Liver (tissue), 9 donors: ENCODE measurements around the gene LYPLAL1. TPM values are rescaled to one million over a fixed set of nuclear protein-coding genes. Genes with fewer than 3 reads are reported as not detected.
A peak's percentile ranks its signal among the peaks of the same experiment; 100 is the strongest.

Experiments
- DNase-seq: peaks from one replicate; pipeline ENCODE4 v3.0.0-alpha.2; 2017; ENCODE audit warnings: low spot score
- H3K27ac ChIP-seq, 2 donors: one replicate each; pipeline ENCODE4 v1.7.0; 2013; ENCODE audit warnings: inconsistent platforms in 2 of 2, low read length in 2 of 2, control low read depth in 1 of 2, low read depth in 1 of 2, mild to moderate bottlenecking in 1 of 2
- H3K27me3 ChIP-seq, 4 donors: one replicate each; pipeline versions ENCODE4 v1.6.1 to v1.7.0; 2013; ENCODE audit warnings: low read length in 3 of 4, inconsistent platforms in 1 of 4, mild to moderate bottlenecking in 1 of 4, moderate library complexity in 1 of 4; ENCODE audit not compliant: control insufficient read depth in 4 of 4, insufficient read depth in 4 of 4
- H3K36me3 ChIP-seq, 4 donors: one replicate each; pipeline versions ENCODE4 v1.6.1 to v1.7.0; 2013; ENCODE audit warnings: low read length in 3 of 4, mild to moderate bottlenecking in 3 of 4, low read depth in 1 of 4, moderate library complexity in 1 of 4; ENCODE audit not compliant: control insufficient read depth in 4 of 4, insufficient read depth in 3 of 4
- H3K4me1 ChIP-seq, 4 donors: one replicate each; pipeline versions ENCODE4 v1.6.1 to v1.7.0; 2013; ENCODE audit warnings: low read length in 3 of 4, mild to moderate bottlenecking in 3 of 4, moderate library complexity in 1 of 4; ENCODE audit not compliant: control insufficient read depth in 4 of 4, insufficient read depth in 4 of 4
- H3K4me3 ChIP-seq, 3 donors: one replicate each; pipeline versions ENCODE4 v1.6.1 to v1.7.0; 2013; ENCODE audit warnings: low read length in 3 of 3, control low read depth in 1 of 3, low read depth in 1 of 3, mild to moderate bottlenecking in 1 of 3
- H3K9ac ChIP-seq, 2 donors: one replicate each; pipeline ENCODE4 v1.7.0; 2013; ENCODE audit warnings: low read length in 2 of 2, mild to moderate bottlenecking in 2 of 2, moderate library complexity in 2 of 2, control low read depth in 1 of 2, low read depth in 1 of 2
- H3K9me3 ChIP-seq, 4 donors: one replicate each; pipeline versions ENCODE4 v1.6.1 to v1.7.0; 2013; ENCODE audit warnings: low read length in 3 of 4; ENCODE audit not compliant: control insufficient read depth in 4 of 4
- ATF3 ChIP-seq: IDR thresholded peaks from 2 replicates; pipeline ENCODE4 v1.6.1; 2016; ENCODE audit warnings: antibody characterized with exemption
- CTCF ChIP-seq: fragments of 150-350 bp; IDR thresholded peaks from 2 replicates; pipeline ENCODE4 v1.5.1; 2017; ENCODE audit warnings: improper control_type of control experiment, low read depth, low read length; ENCODE audit not compliant: missing input control
- EGR1 ChIP-seq, 2 donors: IDR thresholded peaks; 2 replicates each; pipeline ENCODE4 v1.6.1; 2016 to 2018; ENCODE audit warnings: antibody characterized with exemption in 2 of 2, low read depth in 2 of 2
- FOXA1 ChIP-seq: IDR thresholded peaks from 2 replicates; pipeline ENCODE4 v1.6.1; 2016; ENCODE audit warnings: antibody characterized with exemption
- HNF4A ChIP-seq, 2 donors: conservative IDR thresholded peaks; 2 replicates each; pipeline ENCODE4 v1.6.1; 2016; ENCODE audit warnings: antibody characterized with exemption in 2 of 2, mild to moderate bottlenecking in 2 of 2
- HNF4G ChIP-seq: IDR thresholded peaks from 2 replicates; pipeline ENCODE4 v1.6.1; 2016; ENCODE audit warnings: antibody characterized with exemption
- JUND ChIP-seq, 2 donors: IDR thresholded peaks; 2 replicates each; pipeline ENCODE4 v1.6.1; 2016; ENCODE audit warnings: antibody characterized with exemption in 2 of 2
- MAX ChIP-seq: IDR thresholded peaks from 2 replicates; pipeline ENCODE4 v1.6.1; 2016; ENCODE audit warnings: antibody characterized with exemption
- NR2F2 ChIP-seq: IDR thresholded peaks from 2 replicates; pipeline ENCODE4 v1.6.1; 2016; ENCODE audit warnings: antibody characterized with exemption
- RAD21 ChIP-seq, 2 donors: IDR thresholded peaks; 2 replicates each; pipeline ENCODE4 v1.6.1; 2016; ENCODE audit warnings: antibody characterized with exemption in 2 of 2, mild to moderate bottlenecking in 2 of 2
- REST ChIP-seq: IDR thresholded peaks from 2 replicates; pipeline ENCODE4 v1.6.1; 2016; ENCODE audit warnings: antibody characterized with exemption, mild to moderate bottlenecking
- SP1 ChIP-seq: IDR thresholded peaks from 2 replicates; pipeline ENCODE4 v1.6.1; 2018; ENCODE audit warnings: antibody characterized with exemption, mild to moderate bottlenecking
- TAF1 ChIP-seq: conservative IDR thresholded peaks from 2 replicates; pipeline ENCODE4 v1.6.1; 2016; ENCODE audit warnings: antibody characterized with exemption, mild to moderate bottlenecking
- YY1 ChIP-seq: IDR thresholded peaks from 2 replicates; pipeline ENCODE4 v1.6.1; 2016; ENCODE audit warnings: antibody characterized with exemption, mild to moderate bottlenecking
- ZBTB33 ChIP-seq: IDR thresholded peaks from 2 replicates; pipeline ENCODE4 v1.6.1; 2016; ENCODE audit warnings: antibody characterized with exemption
- WGBS: extraction: QIAGEN DNeasy Blood & Tissue Kit; methylation state at CpG from one replicate; pipeline ENCODE4 v1.1.7; 2013; 5-methylcytosine and 5-hydroxymethylcytosine counted together
- polyA plus RNA-seq, 2 donors: library from polyadenylated mRNA; stranded (reverse) in 1 of 2; unstranded in 1 of 2; fragments of 200-250 nt in 1 of 2; fragments of >200 nt in 1 of 2; fragmentation: Nextera tagmentation in 1 of 2; extraction: Ambion mirVana in 1 of 2; gene quantifications; one replicate each; pipeline versions ENCODE4 v1.2.1 to v1.2.3, GENCODE V29; 2013 to 2015
- total RNA-seq, 2 donors: library from RNA; depleted of rRNA; stranded (reverse); fragments of >200 nt; gene quantifications; one replicate each; pipeline ENCODE4 v1.2.3, GENCODE V29; 2014
- donor health status: healthy.
- donor health status: healthy.
- donor health status: healthy.
- donor health status: healthy.
- donor health status: healthy.

LYPLAL1 gene
- total and polyA plus RNA-seq, 4 donors: 10.3 to 57.4 (median 13.7) TPM

- TF ChIP-seq ATF3 (no peak), JUND (IDR thresholded peaks at IDR 0.05) (no peak), FOXA1 (no peak), MAX (no peak), HNF4G (no peak), SP1 (no peak), NR2F2 (no peak), CTCF (no peak)
These were observed 52.5 kb downstream of the LYPLAL1 start (continued) for GRCh38 chr1:219226196-219226595.

GRCh38 chr1:219227360-219228057 is 53.8 kb downstream of the LYPLAL1 start:
- no peak for DNase-seq
- WGBS: 86% methylated on average over 4 of the region's 4 CpGs
- Histone ChIP-seq H3K9me3 (no peaks in the 10 kb centered on the region), H3K36me3 (peaks cover 0 to 3% (median 0%) of the 10 kb centered on the region in 4 donors), H3K27me3 (no peaks in the 10 kb centered on the region), H3K4me3 (no peak overlapping the region), H3K9ac (no peak overlapping the region), H3K27ac (no peak overlapping the region), H3K4me1 (peaks cover 0 to 2% (median 0%) of the 10 kb centered on the region in 4 donors)
- TF ChIP-seq CTCF (no peak), HNF4A (conservative IDR thresholded peaks at IDR 0.05) (peak; percentile 13 to 14), JUND (IDR thresholded peaks at IDR 0.05) (no peak), TAF1 (no peak)

GRCh38 chr1:219228058-219228419 is 54.4 kb downstream of the LYPLAL1 start:
- peaks cover 0 to 3% (median 0%) of the 10 kb centered on the region in 4 donors for H3K36me3 ChIP-seq
- WGBS: 98% methylated on average over 5 of the region's 5 CpGs
- no peak overlapping the region for H3K27ac ChIP-seq
- TF ChIP-seq RAD21 (IDR thresholded peaks at IDR 0.05) (no peak), ZBTB33 (no peak), NR2F2 (no peak), HNF4G (no peak), TAF1 (no peak), FOXA1 (no peak), REST (no peak), ATF3 (no peak), EGR1 (IDR thresholded peaks at IDR 0.05; ENCODE audit: low read depth in 2 of 2) (no peak), YY1 (no peak), SP1 (no peak)
- no peaks in the 10 kb centered on the region for H3K9me3 ChIP-seq
- H3K9ac ChIP-seq: no peak overlapping the region
- H3K4me3 ChIP-seq: no peak overlapping the region
- H3K27me3 ChIP-seq: no peaks in the 10 kb centered on the region
- DNase-seq: no peak
- peaks cover 0 to 2% (median 0%) of the 10 kb centered on the region in 4 donors for H3K4me1 ChIP-seq
